ENCODE results near the gene TRIM22.
A peak's percentile ranks its signal among the peaks of the same experiment; 100 is the strongest.
"Not testable (repeated sequence)": the region's sequence is repeated elsewhere in the genome, so short reads cannot be mapped to it uniquely, and the experiment has no call there.

The TRIM22 gene

DNA sequence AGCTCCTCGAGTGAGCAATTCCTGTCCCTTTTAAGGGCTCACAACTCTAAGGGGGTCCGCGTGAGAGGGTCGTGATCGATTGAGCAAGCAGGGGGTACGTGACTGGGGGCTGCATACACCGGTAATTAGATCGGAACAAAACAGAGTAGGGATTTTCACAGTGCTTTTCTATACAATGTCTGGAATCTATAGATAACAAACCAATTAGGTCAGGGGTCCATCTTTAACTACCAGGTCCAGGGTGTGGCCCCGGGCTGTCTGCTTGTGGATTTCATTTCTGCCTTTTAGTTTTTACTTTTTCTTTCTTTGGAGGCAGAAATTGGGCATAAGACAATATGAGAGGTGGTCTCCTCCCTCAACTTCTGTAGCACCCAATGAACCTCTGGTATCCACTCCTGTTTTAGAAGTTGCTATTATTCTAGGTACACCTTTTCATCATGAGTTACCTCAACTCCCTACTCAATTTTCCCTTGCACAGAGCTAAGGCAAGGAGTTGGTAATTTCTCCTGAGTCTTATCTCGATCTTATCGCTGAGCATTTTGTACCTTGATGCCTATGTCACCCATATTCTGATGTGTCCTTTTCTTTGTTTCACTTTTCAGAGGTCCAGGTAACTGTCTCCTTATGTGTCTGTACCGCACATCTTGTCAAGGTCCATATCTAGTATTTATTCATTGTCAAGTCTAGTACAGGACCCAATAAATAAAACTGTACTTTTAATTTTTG is 1.8 kb downstream of the TRIM22 start:
- DNase-seq: not testable (repeated sequence)

DNA sequence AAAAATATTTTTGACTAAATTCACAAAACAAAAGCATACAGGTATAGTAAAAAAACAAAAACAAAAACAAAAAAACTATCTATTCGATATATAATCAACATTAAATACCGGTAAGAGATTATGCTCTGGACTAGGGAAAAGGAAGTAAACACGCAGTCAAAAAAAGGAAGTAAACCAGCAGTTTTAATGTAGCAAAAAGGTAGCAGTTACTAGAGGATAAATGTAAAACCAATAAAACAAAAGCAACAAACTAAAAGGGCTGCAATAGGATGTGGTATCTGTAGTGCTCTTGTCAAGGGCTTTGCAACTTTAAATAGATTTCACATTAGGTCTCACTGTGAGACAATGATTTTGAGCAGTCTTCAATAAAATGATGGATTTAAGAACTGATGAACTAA is 2.4 kb downstream of the TRIM22 start:
- DNase-seq: no peak

DNA sequence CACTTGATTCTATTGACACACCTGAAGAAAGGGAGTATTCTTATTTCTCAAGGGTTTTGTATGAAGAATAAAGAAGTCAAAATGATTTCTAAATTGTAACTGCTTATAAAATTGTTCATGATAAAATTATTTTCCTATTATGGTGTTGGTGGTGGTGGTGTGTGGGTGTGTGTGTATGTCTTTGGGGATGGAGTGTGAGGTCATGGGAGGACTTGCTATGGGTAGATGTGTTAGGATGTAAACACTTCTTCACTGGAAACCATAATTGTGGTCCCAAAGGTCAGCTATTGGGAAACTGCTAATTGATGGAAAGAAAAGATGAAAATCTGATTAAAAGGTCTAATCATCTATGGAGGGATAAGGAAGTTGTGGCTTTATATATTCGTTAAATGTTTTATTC is 5.1 kb downstream of the TRIM22 start:
- DNase-seq: no peak

DNA sequence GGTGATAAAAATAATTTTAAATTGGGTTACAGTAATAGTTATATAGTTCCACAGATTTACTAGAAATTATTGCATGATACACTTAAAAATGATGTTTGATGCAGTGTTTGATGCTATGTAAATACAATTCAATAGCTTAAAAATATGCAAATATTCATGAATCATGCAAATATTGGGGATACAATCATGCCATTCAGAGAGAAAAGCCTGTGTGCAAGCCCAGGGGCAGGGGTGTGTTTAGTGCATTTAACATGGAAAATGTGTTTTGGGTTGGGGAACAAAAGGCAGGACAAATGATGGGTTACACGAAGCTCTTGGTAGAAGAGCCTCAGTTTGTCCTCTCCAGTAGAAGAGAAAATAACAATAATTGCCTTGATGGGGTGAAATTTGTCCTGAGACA is 6.0 kb downstream of the TRIM22 start:
- no peak for DNase-seq

DNA sequence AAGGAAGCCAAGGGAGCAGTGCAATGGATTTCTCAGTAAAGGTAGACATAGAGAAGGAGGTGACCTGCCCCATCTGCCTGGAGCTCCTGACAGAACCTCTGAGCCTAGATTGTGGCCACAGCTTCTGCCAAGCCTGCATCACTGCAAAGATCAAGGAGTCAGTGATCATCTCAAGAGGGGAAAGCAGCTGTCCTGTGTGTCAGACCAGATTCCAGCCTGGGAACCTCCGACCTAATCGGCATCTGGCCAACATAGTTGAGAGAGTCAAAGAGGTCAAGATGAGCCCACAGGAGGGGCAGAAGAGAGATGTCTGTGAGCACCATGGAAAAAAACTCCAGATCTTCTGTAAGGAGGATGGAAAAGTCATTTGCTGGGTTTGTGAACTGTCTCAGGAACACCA is 6.6 kb downstream of the TRIM22 start:
- DNase-seq: no peak

DNA sequence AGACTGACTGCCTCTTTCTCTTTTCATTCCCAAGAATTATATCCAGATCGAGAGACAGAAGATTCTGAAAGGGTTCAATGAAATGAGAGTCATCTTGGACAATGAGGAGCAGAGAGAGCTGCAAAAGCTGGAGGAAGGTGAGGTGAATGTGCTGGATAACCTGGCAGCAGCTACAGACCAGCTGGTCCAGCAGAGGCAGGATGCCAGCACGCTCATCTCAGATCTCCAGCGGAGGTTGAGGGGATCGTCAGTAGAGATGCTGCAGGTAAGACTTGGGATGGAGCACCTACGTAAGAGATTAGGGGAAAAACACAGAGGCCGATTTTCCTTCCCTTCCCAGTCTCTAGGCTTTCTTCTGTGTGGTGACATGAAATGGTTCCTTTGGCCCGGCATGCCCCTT is 8.7 kb downstream of the TRIM22 start:
- DNase-seq: peak in 1 of 14 donors; percentile 32

DNA sequence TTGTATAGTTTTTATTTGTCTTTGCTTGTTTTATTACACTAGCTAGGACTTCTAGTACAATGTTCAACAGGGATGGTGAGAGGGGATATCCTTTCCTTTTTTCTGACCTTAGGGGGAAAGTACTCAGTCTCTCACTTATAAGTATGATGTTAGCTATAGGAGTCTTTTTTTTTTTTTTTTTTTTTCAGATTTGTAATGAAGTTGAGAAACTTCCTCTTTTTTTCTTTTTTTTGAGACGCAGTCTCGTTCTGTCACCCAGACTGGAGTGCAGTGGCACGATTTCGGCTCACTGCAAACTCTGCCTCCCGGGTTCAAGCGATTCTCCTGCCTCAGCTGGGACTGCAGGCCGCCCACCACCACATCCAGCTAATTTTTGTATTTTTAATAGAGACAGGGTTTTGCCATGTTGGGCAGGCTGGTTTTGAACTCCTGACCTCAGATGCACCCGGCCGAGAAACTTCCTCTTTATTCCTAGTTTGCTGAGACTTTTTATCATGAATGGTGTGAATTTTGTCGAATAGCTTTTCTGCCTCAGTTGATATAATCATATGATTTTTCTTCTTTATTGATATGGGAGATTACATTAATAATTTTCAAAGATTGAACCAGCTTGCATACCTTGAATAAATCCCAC is 10.9 kb downstream of the TRIM22 start:
- DNase-seq: no peak

DNA sequence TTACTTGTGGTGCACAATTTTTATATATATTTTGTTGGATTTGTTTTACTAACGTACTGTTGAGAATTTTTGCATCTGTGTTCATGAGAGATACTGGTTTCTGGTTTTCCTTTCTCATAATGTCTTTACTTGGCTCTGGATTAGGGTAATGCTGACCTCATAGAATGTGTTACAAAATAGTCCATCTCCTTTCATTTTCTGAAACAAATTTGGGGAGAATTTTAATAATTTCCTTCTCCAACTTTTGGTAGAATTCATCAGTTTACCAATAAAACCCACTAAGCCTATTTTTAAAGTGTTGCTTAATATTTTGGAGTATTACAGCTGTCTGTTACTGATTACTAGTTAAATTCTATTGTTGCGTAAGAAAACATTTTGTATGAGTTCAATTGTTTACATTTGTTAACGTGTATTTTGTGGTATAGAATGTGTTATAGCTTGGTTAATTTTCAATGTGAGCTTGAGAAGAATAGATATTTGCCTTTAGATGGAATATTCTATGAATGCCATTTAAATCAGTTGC is 11.5 kb downstream of the TRIM22 start:
- no peak for DNase-seq

DNA sequence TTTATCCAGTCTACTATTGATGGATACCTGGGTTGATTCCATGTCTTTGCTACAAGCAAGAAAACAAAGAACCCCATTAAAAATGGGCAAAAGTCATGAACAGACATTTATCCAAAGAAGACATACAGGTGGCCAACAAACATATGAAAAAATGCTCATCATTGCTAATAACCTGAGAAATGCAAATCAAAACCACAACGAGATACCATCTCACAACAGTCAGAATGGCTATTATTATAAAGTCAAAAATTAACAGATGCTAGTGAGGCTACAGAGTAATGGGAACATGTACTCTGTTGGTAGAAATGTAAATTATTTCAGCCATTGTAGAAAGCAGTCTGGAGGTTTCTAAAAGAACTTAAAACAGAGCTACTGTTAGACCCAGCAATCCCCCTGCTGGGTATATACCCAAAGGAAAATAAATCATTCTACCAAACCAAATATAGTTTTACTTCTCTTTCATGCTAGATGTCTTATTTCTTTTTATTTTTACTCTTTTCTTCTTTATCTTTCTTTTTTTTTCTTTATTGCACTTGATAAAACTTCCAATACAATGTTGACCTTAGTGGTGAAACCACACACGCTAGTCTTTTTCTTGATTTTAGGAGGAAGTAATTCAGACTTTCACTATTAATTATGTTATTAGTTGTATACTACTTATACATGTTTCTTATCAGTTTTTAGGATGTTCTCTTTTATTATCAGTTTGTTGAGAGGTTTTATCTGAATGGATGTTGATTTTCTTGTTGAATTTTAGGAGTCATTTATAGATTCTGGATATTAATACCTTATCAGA is 14.3 kb downstream of the TRIM22 start:
- DNase-seq: no peak

DNA sequence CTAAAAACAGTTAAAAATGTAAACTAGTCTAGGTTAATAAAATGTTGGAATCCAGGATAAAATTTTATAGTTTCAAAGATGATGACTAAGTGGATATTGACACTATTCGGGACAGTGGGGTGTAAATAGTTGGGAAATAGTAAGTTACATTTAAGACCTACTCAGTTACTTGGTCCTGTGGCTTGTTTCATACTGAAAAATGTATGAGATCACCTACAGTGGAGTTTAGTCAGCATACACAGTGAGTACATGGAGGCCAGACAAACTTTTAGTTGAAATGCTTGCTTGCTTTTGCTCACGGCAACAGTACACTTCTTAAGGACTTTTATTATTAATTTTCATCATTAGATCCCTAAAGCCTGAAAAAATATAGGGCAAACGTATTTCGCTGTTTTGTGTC is 16.1 kb downstream of the TRIM22 start:
- no peak for DNase-seq

DNA sequence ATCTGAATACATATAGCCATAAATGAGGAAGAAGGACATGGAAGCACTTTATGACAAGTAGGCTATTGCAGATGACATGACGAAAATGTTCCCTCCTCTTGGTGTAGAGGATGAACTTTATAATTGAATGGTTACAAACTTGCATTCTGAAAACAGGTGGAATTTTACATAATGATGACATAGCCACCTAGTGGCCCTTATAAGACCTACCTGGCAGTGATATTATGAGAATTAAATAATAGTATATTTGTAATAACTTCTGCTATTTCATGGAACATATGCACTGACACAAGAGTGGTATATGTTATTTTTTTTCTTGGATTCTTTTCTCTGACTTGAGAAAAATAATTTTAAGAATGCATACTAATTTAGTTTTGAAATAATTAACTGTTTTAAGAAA is 22.9 kb downstream of the TRIM22 start:
- DNase-seq: no peak

DNA sequence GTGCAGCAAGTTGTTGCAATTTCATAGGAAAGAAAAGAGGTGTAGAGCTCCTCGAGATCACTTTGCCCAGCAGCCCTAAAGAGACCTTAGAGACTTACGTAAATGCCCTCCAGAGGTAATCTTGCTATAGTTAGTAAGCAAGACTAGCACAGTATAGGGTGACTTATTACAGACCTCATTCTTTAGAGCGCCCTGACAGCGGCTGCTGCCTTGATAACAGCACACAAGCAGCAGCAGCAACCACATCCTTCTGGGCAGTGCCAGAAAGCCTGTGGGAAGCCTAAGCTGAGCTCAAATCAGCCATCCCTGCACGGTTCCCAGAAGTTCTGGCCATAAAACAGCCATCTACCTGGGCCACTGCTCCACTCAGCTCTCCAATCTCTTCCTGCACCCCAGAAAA is 24.1 kb downstream of the TRIM22 start:
- DNase-seq: no peak

DNA sequence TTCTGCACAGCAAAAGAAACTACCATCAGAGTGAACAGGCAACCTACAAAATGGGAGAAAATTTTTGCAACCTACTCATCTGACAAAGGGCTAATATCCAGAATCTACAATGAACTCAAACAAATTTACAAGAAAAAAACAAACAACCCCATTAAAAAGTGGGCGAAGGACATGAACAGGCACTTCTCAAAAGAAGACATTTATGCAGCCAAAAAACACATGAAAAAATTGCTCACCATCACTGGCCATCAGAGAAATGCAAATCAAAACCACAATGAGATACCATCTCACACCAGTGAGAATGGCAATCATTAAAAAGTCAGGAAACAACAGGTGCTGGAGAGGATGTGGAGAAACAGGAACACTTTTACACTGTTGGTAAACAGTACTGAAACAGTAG is 26.9 kb downstream of the TRIM22 start:
- not testable (repeated sequence) for DNase-seq

DNA sequence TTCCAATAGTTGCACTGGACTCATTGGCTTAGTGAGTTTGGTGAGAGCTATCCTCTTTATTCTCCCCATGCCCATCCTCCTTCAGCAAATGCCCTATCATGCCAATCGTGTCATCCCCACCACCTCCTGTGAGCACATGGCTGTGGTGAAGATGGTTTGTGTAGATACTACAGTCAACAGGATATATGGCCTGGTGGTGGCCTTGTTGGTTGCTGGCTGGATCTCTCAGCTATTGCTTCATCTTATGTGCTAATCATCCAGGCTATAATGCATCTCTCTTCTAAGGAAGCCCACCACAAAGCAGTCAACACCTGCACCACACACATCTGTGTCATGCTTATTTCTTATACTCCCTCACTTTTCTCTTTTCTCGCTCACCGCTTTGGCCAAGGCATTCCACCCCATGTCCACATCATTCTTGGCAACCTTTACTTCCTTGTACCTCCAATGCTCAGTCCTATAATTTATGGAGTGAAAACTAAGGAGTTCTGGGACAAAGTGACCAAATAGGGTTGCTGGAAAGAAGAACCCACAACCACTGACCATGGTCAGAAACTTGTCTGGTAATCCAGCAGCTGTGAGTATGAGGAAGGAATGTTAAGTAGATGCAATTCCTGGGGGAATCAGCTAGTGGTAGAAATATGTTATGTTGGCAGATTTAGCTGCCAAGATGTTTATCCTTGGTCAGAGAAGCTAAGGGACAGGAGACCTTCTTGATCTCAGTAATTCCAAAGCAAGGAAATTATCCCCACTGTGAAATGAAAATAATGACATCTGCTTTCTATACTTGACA is 30.3 kb downstream of the TRIM22 start:
- no peak for DNase-seq

DNA sequence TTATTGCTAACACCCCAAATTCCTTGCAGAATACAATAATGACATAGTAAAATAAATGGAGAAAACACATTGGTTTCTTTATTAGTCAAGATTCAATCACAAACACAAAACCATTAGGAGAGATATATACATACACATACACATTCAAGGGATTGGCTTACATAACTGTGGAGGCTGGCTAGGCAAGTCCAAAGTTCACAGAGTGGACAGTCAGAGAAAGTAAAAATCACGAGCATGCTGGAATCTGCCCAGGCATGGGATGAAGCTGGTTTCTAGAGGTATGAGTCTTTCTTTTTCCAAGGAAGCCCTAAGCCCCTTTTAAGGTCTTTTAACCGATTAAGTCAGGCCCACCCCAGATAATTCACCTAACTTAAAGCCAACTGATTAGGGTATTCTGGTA is 33.0 kb downstream of the TRIM22 start:
- no peak for DNase-seq

DNA sequence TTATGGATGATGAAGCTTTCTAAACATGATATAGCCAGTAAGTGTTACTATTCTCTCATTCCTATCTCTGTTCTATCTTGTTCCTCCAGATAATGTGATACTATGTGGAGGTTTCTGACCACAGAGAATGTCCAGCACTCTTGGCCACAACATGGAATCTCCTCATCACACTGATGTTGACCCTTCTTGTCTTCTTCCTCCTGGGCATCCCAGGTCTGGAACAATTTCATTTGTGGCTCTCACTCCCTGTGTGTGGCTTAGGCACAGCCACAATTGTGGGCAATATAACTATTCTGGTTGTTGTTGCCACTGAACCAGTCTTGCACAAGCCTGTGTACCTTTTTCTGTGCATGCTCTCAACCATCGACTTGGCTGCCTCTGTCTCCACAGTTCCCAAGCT is 36.8 kb downstream of the TRIM22 start:
- no peak for DNase-seq

DNA sequence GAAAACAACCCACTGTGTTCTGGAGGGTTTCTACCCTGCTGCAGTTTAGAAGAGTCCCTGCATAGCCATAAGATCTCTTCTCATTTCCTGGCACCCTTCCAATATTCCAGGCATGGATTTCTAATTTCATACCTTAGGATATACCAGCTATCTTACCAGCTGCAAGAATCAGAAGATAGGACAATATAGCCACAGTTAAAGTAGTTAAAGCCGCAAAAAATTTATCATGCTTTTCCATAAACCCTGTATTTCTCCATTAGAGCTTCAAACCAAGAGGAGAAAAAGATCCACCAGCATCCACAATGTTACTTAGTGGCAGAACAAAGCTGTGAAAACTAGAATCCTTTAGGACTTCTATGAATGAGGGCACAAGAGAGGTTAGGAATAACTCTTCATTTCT is 38.1 kb downstream of the TRIM22 start:
- no peak for DNase-seq

DNA sequence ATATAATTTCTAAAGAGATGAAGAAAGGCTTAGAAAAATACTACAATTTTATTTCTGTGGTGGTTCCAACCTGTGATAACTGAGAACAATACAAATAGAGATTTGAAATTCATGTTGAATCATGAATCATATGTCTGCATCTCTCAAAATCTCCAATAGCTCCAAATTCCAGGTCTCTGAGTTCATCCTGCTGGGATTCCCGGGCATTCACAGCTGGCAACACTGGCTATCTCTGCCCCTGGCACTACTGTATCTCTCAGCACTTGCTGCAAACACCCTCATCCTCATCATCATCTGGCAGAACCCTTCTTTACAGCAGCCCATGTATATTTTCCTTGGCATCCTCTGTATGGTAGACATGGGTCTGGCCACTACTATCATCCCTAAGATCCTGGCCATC is 46.8 kb downstream of the TRIM22 start, which contains the start of gene OR56B1:
Gene OR56B1, plus strand, starts transcription at position 53 of the 400 bp plus-strand sequence. Its CDS starts 69 bp downstream, at position 122.
- DNase-seq: no peak

DNA sequence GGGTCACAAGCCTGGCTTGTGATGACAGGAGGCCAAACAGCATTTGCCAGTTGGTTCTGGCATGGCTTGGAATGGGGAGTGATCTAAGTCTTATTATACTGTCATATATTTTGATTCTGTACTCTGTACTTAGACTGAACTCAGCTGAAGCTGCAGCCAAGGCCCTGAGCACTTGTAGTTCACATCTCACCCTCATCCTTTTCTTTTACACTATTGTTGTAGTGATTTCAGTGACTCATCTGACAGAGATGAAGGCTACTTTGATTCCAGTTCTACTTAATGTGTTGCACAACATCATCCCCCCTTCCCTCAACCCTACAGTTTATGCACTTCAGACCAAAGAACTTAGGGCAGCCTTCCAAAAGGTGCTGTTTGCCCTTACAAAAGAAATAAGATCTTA is 47.5 kb downstream of the TRIM22 start:
- DNase-seq: no peak

DNA sequence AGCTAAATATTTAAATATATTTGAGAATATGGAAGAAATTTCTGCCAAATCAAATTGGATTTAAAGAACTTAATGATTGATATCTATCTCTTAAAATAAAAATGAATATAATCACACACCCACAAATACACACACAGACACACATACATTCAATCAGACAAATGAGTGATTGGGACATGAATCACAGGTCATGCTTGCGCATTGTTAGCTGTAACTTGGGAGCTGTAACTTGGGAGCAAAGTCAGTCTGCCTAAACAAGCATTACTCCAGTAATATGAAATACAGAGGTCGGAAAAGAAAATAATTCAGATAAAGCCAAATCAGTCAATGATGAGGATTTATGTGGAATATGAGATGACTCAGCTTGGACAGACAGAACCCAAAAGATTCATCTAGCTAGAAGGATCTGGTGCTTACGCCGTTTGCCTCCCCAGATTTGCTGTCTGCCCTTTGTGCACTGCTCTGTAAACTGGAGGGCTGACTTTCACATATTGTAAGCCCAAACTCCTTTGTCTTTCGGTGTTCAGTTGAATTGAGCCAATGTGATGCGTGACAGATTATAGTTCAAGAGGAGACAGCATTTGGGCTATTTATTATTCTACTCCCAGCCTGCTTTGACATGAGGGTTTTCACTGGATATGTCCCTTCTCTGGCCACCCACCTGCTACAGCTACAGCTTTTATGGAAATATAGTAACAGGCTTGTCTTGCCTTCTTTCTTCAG is 48.2 kb downstream of the TRIM22 start:
- no peak for DNase-seq

DNA sequence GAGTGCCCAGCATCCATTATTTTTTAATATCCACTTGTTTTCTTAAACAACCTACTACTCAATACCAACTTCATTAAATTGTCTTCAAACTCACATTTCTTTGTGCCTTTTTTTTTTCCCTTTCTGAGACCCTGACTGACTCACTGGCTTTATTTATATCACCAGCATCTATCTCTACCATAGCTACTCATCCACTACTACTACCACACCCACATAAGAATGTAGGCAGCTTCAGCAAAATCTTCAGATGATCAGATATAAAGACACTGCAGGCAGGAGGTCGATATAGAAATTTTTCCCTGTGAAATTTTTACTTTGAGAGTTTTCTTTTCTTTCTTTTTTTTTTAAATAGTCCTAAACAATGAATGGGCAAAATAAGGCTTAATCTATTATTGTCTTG is 48.8 kb downstream of the TRIM22 start:
- no peak for DNase-seq

DNA sequence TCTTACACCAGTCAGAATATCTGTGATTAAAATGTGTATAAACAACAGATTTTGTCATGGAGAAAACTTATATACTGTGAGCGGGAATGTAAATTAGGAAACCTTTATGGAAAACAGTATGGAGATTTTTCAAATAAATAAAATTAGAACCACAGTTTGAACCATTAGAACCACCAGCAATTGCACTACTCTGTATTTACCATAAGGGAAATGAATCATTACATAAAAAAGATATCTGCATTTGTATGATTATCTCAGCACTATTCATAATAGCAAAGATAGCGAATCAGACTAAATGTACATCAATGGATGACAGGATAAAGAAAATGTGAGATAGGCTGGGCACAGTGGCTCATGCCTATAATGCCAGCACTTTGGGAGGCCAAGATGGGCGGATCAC is 57.0 kb downstream of the TRIM22 start:
- DNase-seq: no peak
